Smooth muscle cell (in vitro differentiated cells): ENCODE results near the gene NEK4. TPM values are rescaled to one million over a fixed set of nuclear protein-coding genes. Genes with fewer than 3 reads are reported as not detected.

Source experiments
- DNase-seq: peaks from one replicate; lab custom pipeline; 2025; ENCODE audit not compliant: unreplicated experiment; lab: John Stamatoyannopoulos, UW
- H2AFZ ChIP-seq: fragments of 200-600 bp; sonication (generic); 2 replicates; pipeline ENCODE4 v1.6.0; 2016; ENCODE audit warnings: antibody characterized with exemption, low read depth, mild to moderate bottlenecking
- H3F3A ChIP-seq: fragments of 200-600 bp; sonication (generic); 2 replicates; pipeline ENCODE4 v1.6.0; 2017; ENCODE audit warnings: antibody characterized with exemption, low read depth
- H3K27ac ChIP-seq: fragments of 200-600 bp; sonication (generic); 2 replicates; pipeline ENCODE4 v1.5.1; 2016; ENCODE audit warnings: low read depth, mild to moderate bottlenecking
- H3K27me3 ChIP-seq: fragments of 200-600 bp; sonication (generic); 2 replicates; pipeline ENCODE4 v1.6.1; 2016; ENCODE audit warnings: low read depth, mild to moderate bottlenecking
- H3K36me3 ChIP-seq: fragments of 200-600 bp; sonication (generic); 2 replicates; pipeline ENCODE4 v1.5.1; 2016; ENCODE audit warnings: low read depth
- H3K4me1 ChIP-seq: fragments of 200-600 bp; sonication (generic); 2 replicates; pipeline ENCODE4 v1.5.1; 2016; ENCODE audit warnings: low read depth
- H3K4me2 ChIP-seq: fragments of 200-600 bp; sonication (generic); 2 replicates; pipeline ENCODE4 v1.6.0; 2016; ENCODE audit warnings: mild to moderate bottlenecking
- H3K4me3 ChIP-seq: fragments of 200-600 bp; sonication (generic); 2 replicates; pipeline ENCODE4 v1.5.1; 2016; ENCODE audit warnings: mild to moderate bottlenecking
- H3K79me2 ChIP-seq: fragments of 200-600 bp; sonication (generic); 2 replicates; pipeline ENCODE4 v1.6.0; 2016; ENCODE audit warnings: low read depth, mild to moderate bottlenecking
- H3K9ac ChIP-seq: fragments of 200-600 bp; sonication (generic); 2 replicates; pipeline ENCODE4 v1.6.0; 2016; ENCODE audit warnings: low read depth
- H3K9me3 ChIP-seq: fragments of 200-600 bp; sonication (generic); replicated peaks from 2 replicates; pipeline ENCODE4 v1.5.1; 2016; ENCODE audit warnings: low read depth
- H4K20me1 ChIP-seq: fragments of 200-600 bp; sonication (generic); 2 replicates; pipeline ENCODE4 v1.6.0; 2016; ENCODE audit warnings: low read depth
- CTCF ChIP-seq: fragments of 200-600 bp; sonication (generic); IDR thresholded peaks from 2 replicates; pipeline ENCODE4 v1.5.1; 2017; ENCODE audit warnings: borderline replicate concordance, mild to moderate bottlenecking, antibody characterized with exemption; ENCODE audit not compliant: insufficient read depth, poor library complexity, severe bottlenecking
- WGBS: methylation state at CpG from one replicate; pipeline ENCODE4 v1.1.7; 2016; ENCODE audit warnings: low lambda C conversion rate; 5-methylcytosine and 5-hydroxymethylcytosine counted together
- polyA plus RNA-seq: library from polyadenylated mRNA; unstranded; fragments of >200 nt; fragmentation: Nextera tagmentation; extraction: Ambion mirVana; gene quantifications from 2 replicates; pipeline ENCODE4 v1.2.1, GENCODE V29; 2016
- total RNA-seq: library from RNA; depleted of rRNA; stranded (reverse); fragments of >200 nt; gene quantifications from 2 replicates; pipeline ENCODE4 v1.2.3, GENCODE V29; 2014

Gene NEK4
- total and polyA plus RNA-seq, 2 experiments from 2014 or later, result 8.6 to 11.0 TPM

GRCh38 chr3:52743152-52743551 is 27.6 kb downstream of the NEK4 start:
- H3K36me3 ChIP-seq, result peaks cover 21% of the 10 kb centered on the region
- WGBS, result 98% methylated on average over 5 of the region's 5 CpGs
- no peak for TF ChIP-seq CTCF
- no peaks in the 10 kb centered on the region for H3K9me3 ChIP-seq
- H3K4me3 ChIP-seq, result no peak overlapping the region
- no peaks in the 10 kb centered on the region for H3K79me2 ChIP-seq
- H3K27me3 ChIP-seq, result no peaks in the 10 kb centered on the region
- no peak overlapping the region for H3K27ac ChIP-seq
- H3K4me1 ChIP-seq, result no peaks in the 10 kb centered on the region
- H2AFZ ChIP-seq, result no peak overlapping the region
- H4K20me1 ChIP-seq, result no peaks in the 10 kb centered on the region
- no peak overlapping the region for H3K4me2 ChIP-seq
- no peak for DNase-seq
- no peak overlapping the region for H3K9ac ChIP-seq
- no peaks in the 10 kb centered on the region for H3F3A ChIP-seq

- Histone ChIP-seq H3F3A (no peaks in the 10 kb centered on the region), H3K4me3 (no peak overlapping the region), H3K9me3 (no peaks in the 10 kb centered on the region), H3K27me3 (no peaks in the 10 kb centered on the region), H2AFZ (no peak overlapping the region), H3K4me2 (no peak overlapping the region), H4K20me1 (no peaks in the 10 kb centered on the region), H3K79me2 (no peaks in the 10 kb centered on the region), H3K4me1 (no peaks in the 10 kb centered on the region), H3K9ac (no peak overlapping the region), H3K36me3 (peaks cover 21% of the 10 kb centered on the region), H3K27ac (no peak overlapping the region)
- 93% methylated on average over 3 of the region's 3 CpGs for whole genome bisulfite sequencing
- peak; percentile 52 for TF ChIP-seq CTCF
- no peak for DNase-seq
Measured at GRCh38 chr3:52742418-52743041, 28.2 kb downstream of the NEK4 start.

- H3K36me3 ChIP-seq, result peaks cover 31% of the 10 kb centered on the region
- H2AFZ ChIP-seq, result no peak overlapping the region
- H3K9ac ChIP-seq, result no peak overlapping the region
- H3K9me3 ChIP-seq, result no peaks in the 10 kb centered on the region
- TF ChIP-seq CTCF, result no peak
- no peak overlapping the region for H3K27ac ChIP-seq
- no peak overlapping the region for H3K4me3 ChIP-seq
- 100% methylated on average over 1 of the region's 1 CpG for WGBS
- no peaks in the 10 kb centered on the region for H3K79me2 ChIP-seq
- H3K4me2 ChIP-seq, result no peak overlapping the region
- no peaks in the 10 kb centered on the region for H3K4me1 ChIP-seq
- DNase-seq, result no peak
- H3K27me3 ChIP-seq, result no peaks in the 10 kb centered on the region
- no peaks in the 10 kb centered on the region for H4K20me1 ChIP-seq
- H3F3A ChIP-seq, result no peaks in the 10 kb centered on the region
Measured at GRCh38 chr3:52739730-52740129, 31.0 kb downstream of the NEK4 start.

- Histone ChIP-seq H3F3A (no peaks in the 10 kb centered on the region), H3K9ac (no peak overlapping the region), H3K27ac (no peak overlapping the region), H3K9me3 (peaks cover 5% of the 10 kb centered on the region), H3K4me3 (no peak overlapping the region), H3K79me2 (no peaks in the 10 kb centered on the region), H3K36me3 (peaks cover 55% of the 10 kb centered on the region), H3K4me2 (no peak overlapping the region), H3K27me3 (no peaks in the 10 kb centered on the region), H3K4me1 (no peaks in the 10 kb centered on the region), H4K20me1 (no peaks in the 10 kb centered on the region), H2AFZ (no peak overlapping the region)
- no peak for TF ChIP-seq CTCF
- no peak for DNase-seq
- WGBS, result 97% methylated on average over 10 of the region's 10 CpGs
Measured at GRCh38 chr3:52733256-52733891, 37.4 kb downstream of the NEK4 start.
